GM19452 (cell line): Measurements from ENCODE around the gene IGF1.
"Not testable (repeated sequence)": the region's sequence is repeated elsewhere in the genome, so short reads cannot be mapped to it uniquely, and the experiment has no call there.

Source experiments
- ATAC-seq: cut with Tn5 transposase; IDR thresholded peaks from one replicate; pipeline ENCODE4 v1.9.1; 2021; ENCODE audit not compliant: unreplicated experiment

IGF1 gene

GRCh38 chr12:102390068-102390467 lies 90.3 kb downstream of the IGF1 start:
- ATAC-seq, result no peak

- ATAC-seq, result no peak
Measured at GRCh38 chr12:102388469-102388868, 91.9 kb downstream of the IGF1 start.

GRCh38 chr12:102385343-102385742 lies 95.0 kb downstream of the IGF1 start:
- no peak for ATAC-seq

GRCh38 chr12:102379346-102380162 lies 100.8 kb downstream of the IGF1 start:
- ATAC-seq, result no peak

GRCh38 chr12:102376781-102377180 lies 103.6 kb downstream of the IGF1 start:
- ATAC-seq, result no peak

- ATAC-seq, result no peak
Measured at GRCh38 chr12:102376181-102376747, 104.1 kb downstream of the IGF1 start.

GRCh38 chr12:102374190-102374589 lies 106.2 kb downstream of the IGF1 start:
- no peak for ATAC-seq

- ATAC-seq, result no peak
Measured at GRCh38 chr12:102372087-102372486, 108.3 kb downstream of the IGF1 start.

- ATAC-seq, result no peak
Measured at GRCh38 chr12:102371165-102371564, 109.2 kb downstream of the IGF1 start.

GRCh38 chr12:102369876-102370275 lies 110.5 kb downstream of the IGF1 start:
- ATAC-seq, result no peak

- no peak for ATAC-seq
Measured at GRCh38 chr12:102365365-102365764, 115.0 kb downstream of the IGF1 start.

GRCh38 chr12:102364709-102365108 lies 115.7 kb downstream of the IGF1 start:
- no peak for ATAC-seq

GRCh38 chr12:102356690-102357089 lies 123.7 kb downstream of the IGF1 start:
- ATAC-seq, result no peak

- not testable (repeated sequence) for ATAC-seq
Measured at GRCh38 chr12:102354281-102354680, 126.1 kb downstream of the IGF1 start.

- ATAC-seq, result no peak
Measured at GRCh38 chr12:102351322-102351721, 129.0 kb downstream of the IGF1 start.

- ATAC-seq, result no peak
Measured at GRCh38 chr12:102350070-102350469, 130.3 kb downstream of the IGF1 start.

- ATAC-seq, result no peak
Measured at GRCh38 chr12:102349079-102349478, 131.3 kb downstream of the IGF1 start.

GRCh38 chr12:102347811-102348210 lies 132.6 kb downstream of the IGF1 start:
- ATAC-seq, result no peak
